HL-60 (cell line): ENCODE data around the gene NFIX.

Source experiments
- DNase-seq, 2 experiments: peaks; one replicate each; pipeline ENCODE4 v3.0.0-alpha.2; 2010 to 2020; ENCODE audit warnings: low read depth in 1 of 2, low spot score in 1 of 2
- H3K27ac ChIP-seq: fragments of 250-450 bp; sonication (Bioruptor Pico); replicated peaks from 2 replicates; pipeline ENCODE4 v1.5.1; 2020; ENCODE audit warnings: mild to moderate bottlenecking, moderate library complexity
- H3K27me3 ChIP-seq: fragments of 250-450 bp; sonication (Bioruptor Pico); 2 replicates; pipeline ENCODE4 v1.5.1; 2021; ENCODE audit warnings: mild to moderate bottlenecking, moderate library complexity; ENCODE audit not compliant: insufficient read depth, poor library complexity, severe bottlenecking
- H3K4me3 ChIP-seq: replicated peaks from 2 replicates; pipeline ENCODE4 v1.5.1; 2011; ENCODE audit warnings: mild to moderate bottlenecking, control low read depth, low read length; ENCODE audit not compliant: insufficient read depth
- GABPA ChIP-seq: IDR thresholded peaks from 2 replicates; pipeline ENCODE4 v1.6.1; 2012; ENCODE audit warnings: low read depth
- POLR2AphosphoS5 ChIP-seq: IDR thresholded peaks from 2 replicates; pipeline ENCODE4 v1.6.1; 2012; ENCODE audit warnings: low read depth
- SPI1 ChIP-seq: IDR thresholded peaks from 2 replicates; pipeline ENCODE4 v1.6.1; 2012; ENCODE audit warnings: low read depth, mild to moderate bottlenecking, borderline replicate concordance
- TF ChIP-seq, protein P1 (sequence below): IDR thresholded peaks from 2 replicates; pipeline ENCODE4 v1.6.1; 2012; ENCODE audit warnings: low read depth; ENCODE audit not compliant: insufficient replicate concordance
- TF ChIP-seq, protein P2 (sequence below): IDR thresholded peaks from one replicate; pipeline ENCODE4 v1.5.1; 2011; ENCODE audit warnings: low read length, control low read depth, inconsistent platforms; ENCODE audit not compliant: insufficient read depth

Gene NFIX

DNA sequence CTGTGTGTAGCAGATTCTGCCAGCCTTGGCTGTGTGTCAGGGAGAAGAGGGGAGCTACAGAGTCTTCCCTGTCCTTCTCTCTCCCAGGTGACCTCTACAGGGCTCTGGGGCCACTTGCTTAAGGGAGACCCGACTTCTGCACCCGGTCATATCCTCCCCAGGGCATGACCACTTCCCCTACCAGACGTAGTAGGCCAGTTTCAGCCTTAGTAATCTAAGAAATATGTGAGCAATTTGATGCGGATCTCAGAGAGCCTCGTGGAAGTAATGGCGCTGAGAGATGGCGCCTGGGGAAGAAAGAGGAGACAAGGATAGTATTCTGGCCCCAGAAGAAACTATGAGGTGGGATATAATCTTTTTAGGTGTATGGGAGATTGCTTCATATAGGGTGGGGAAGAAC is 41.9 kb downstream of the NFIX start:
- no peak for TF ChIP-seq POLR2AphosphoS5
- TF ChIP-seq, protein P1, sequence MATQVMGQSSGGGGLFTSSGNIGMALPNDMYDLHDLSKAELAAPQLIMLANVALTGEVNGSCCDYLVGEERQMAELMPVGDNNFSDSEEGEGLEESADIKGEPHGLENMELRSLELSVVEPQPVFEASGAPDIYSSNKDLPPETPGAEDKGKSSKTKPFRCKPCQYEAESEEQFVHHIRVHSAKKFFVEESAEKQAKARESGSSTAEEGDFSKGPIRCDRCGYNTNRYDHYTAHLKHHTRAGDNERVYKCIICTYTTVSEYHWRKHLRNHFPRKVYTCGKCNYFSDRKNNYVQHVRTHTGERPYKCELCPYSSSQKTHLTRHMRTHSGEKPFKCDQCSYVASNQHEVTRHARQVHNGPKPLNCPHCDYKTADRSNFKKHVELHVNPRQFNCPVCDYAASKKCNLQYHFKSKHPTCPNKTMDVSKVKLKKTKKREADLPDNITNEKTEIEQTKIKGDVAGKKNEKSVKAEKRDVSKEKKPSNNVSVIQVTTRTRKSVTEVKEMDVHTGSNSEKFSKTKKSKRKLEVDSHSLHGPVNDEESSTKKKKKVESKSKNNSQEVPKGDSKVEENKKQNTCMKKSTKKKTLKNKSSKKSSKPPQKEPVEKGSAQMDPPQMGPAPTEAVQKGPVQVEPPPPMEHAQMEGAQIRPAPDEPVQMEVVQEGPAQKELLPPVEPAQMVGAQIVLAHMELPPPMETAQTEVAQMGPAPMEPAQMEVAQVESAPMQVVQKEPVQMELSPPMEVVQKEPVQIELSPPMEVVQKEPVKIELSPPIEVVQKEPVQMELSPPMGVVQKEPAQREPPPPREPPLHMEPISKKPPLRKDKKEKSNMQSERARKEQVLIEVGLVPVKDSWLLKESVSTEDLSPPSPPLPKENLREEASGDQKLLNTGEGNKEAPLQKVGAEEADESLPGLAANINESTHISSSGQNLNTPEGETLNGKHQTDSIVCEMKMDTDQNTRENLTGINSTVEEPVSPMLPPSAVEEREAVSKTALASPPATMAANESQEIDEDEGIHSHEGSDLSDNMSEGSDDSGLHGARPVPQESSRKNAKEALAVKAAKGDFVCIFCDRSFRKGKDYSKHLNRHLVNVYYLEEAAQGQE, result no peak
- no peak for TF ChIP-seq GABPA
- no peak for TF ChIP-seq SPI1
- DNase-seq, result no peak
- Histone ChIP-seq H3K4me3 (no peak overlapping the region), H3K27ac (no peak overlapping the region), H3K27me3 (no peaks in the 10 kb centered on the region)

DNA sequence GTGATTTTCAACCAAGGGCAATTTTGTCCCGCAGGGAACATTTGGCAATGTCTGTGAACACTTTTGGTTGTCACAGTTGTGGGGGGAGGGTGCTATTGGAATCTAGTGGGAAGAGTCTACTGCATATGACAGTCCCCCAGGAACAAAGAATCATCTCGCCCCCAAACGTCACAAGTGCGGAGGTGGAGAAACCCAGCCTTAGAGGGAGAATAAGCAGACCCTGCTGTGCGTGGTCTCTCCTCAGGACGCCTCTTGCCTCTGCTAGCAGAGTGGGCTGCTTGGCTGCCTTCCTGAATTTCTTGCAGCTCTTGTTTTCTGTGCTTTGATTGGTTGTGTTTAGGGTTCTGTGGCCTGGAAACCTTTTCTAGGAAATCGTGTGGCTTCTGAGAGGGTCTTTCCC is 42.5 kb downstream of the NFIX start:
- Histone ChIP-seq H3K4me3 (no peak overlapping the region), H3K27ac (no peak overlapping the region), H3K27me3 (no peaks in the 10 kb centered on the region)
- TF ChIP-seq SPI1, result no peak
- TF ChIP-seq, protein P1, result no peak
- DNase-seq, result no peak

DNA sequence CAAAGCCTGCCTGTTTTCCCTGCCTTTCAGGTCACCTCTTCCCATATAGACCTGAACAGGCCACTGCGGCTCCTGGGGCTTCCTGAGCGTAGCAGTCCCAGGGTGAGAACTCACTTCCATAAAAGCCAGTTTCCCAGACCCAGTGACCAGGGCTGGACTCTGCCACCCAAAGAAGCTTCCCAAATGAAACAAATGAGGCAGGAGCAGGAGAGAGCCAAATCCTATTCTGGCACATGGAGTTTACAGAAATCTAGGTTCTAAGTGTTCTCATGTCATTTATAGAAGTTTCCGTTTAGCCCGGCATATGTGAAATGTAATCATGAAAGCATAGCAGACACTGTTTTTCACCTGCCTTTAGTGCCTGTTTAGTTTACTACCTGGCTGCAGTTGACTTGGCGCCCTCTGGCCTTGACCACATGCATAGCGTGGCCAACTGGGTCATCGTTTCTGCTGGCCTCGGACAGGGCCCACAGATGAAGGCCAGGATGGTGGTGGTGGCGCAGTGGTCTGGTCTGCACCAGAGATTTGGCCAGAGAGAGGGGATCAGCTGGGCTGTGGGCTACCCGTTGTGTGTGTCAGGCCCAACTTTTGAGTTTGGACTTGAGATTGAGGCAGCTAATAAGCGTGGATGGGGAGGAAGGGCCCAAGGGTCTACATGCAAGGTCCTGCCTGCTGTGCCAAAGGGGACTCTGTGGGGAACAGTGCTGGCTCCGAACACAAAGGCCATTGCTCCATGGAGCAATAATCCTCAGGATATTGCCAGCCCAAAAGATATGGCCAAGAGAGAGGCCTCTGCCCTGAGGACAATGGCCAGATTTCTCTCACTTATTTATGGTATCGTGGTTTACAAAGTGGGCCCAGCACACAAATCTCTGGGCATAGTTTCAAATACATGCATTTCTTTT is 43.3 kb downstream of the NFIX start:
- TF ChIP-seq, protein P1, result no peak
- TF ChIP-seq, protein P2, sequence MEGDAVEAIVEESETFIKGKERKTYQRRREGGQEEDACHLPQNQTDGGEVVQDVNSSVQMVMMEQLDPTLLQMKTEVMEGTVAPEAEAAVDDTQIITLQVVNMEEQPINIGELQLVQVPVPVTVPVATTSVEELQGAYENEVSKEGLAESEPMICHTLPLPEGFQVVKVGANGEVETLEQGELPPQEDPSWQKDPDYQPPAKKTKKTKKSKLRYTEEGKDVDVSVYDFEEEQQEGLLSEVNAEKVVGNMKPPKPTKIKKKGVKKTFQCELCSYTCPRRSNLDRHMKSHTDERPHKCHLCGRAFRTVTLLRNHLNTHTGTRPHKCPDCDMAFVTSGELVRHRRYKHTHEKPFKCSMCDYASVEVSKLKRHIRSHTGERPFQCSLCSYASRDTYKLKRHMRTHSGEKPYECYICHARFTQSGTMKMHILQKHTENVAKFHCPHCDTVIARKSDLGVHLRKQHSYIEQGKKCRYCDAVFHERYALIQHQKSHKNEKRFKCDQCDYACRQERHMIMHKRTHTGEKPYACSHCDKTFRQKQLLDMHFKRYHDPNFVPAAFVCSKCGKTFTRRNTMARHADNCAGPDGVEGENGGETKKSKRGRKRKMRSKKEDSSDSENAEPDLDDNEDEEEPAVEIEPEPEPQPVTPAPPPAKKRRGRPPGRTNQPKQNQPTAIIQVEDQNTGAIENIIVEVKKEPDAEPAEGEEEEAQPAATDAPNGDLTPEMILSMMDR, result no peak
- TF ChIP-seq SPI1 (no peak), POLR2AphosphoS5 (no peak), GABPA (no peak)
- no peak overlapping the region for H3K27ac ChIP-seq

DNA sequence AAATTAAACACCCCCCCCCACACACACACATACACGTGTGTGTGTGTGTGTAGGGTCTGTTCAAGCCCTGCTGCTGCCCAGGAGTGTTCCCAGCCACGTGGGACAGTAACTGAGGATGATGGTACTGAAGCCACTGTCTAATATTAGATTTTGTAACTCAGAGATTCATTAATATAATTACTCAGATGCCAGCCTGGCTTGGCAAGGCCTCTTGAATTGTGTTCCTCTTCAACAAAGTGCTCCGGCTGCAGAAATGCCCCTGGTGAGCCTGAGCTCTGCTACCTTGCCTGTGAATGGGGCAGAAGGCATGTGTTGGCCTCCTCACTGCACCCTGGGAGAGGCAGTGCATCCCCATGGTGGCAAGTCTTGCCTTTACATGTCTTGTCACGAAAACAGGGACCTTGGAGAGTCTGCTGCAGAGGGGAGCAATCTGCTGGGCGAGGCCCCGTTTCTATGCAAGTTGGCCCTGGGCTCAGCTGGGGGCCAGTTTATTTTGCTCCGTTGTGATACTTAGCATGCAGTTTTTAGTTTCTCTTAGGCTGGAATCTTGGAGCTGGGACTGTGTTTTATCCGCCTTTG is 44.0 kb downstream of the NFIX start:
- DNase-seq, result no peak
- no peak overlapping the region for H3K4me3 ChIP-seq
- TF ChIP-seq, protein P2, result no peak
- TF ChIP-seq GABPA, result no peak
- TF ChIP-seq SPI1, result no peak
- TF ChIP-seq, protein P1, result no peak
- no peak for TF ChIP-seq POLR2AphosphoS5
- no peak overlapping the region for H3K27ac ChIP-seq
- H3K27me3 ChIP-seq, result no peaks in the 10 kb centered on the region

More for the DNA sequence above, 43.3 kb downstream of the NFIX start:
- Histone ChIP-seq H3K27me3 (no peaks in the 10 kb centered on the region), H3K4me3 (no peak overlapping the region)
- DNase-seq, result no peak
